ENCODE measurements around the gene DPEP2. TPM values are rescaled to one million over a fixed set of nuclear protein-coding genes. Genes with fewer than 3 reads are reported as not detected.

DPEP2 gene
- total RNA-seq, 1 donor from 2014 or later, result not detected

DNA sequence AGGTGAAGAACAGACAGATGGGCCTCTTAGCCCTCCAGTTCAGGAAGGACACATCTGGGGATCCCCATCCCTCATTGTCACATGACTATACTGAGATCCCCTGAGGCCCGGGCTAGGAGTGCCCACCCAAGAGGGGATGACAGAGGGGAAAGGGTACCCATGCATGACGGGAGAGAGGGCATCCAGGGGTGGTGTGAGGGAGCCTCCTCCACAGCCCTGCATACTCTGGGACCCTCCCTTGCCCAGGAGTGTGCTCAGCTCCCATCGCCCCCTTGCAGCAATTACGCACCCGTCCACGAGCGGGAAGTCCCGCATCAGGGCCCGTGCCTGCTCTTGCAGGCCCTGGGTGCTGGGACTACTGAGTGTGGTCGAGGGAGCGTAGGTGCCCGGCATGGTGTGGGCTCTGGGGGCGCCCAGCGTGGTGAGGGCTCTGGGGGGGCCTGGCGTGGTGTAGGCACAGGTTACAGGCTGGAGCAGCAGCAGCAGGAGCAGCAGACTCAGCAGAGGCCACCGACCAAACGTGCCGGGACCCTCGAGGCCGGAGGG, 6.5 kb downstream of the DPEP2 start:
- DNase-seq (ENCODE audit: low read depth), result no peak
- TF ChIP-seq, protein P1, sequence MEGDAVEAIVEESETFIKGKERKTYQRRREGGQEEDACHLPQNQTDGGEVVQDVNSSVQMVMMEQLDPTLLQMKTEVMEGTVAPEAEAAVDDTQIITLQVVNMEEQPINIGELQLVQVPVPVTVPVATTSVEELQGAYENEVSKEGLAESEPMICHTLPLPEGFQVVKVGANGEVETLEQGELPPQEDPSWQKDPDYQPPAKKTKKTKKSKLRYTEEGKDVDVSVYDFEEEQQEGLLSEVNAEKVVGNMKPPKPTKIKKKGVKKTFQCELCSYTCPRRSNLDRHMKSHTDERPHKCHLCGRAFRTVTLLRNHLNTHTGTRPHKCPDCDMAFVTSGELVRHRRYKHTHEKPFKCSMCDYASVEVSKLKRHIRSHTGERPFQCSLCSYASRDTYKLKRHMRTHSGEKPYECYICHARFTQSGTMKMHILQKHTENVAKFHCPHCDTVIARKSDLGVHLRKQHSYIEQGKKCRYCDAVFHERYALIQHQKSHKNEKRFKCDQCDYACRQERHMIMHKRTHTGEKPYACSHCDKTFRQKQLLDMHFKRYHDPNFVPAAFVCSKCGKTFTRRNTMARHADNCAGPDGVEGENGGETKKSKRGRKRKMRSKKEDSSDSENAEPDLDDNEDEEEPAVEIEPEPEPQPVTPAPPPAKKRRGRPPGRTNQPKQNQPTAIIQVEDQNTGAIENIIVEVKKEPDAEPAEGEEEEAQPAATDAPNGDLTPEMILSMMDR (IDR thresholded peaks at IDR 0.05; ENCODE audit: insufficient read depth, low read length, poor library complexity, severe bottlenecking), result no peak
- Histone ChIP-seq H3K27me3 (ENCODE audit: control insufficient read depth, insufficient read depth, low read length) (peaks cover 3% of the 10 kb centered on the region), H3K36me3 (ENCODE audit: control insufficient read depth, insufficient read depth, low read length) (no peaks in the 10 kb centered on the region), H3K4me3 (ENCODE audit: low read depth, low read length) (no peak overlapping the region)

DNA sequence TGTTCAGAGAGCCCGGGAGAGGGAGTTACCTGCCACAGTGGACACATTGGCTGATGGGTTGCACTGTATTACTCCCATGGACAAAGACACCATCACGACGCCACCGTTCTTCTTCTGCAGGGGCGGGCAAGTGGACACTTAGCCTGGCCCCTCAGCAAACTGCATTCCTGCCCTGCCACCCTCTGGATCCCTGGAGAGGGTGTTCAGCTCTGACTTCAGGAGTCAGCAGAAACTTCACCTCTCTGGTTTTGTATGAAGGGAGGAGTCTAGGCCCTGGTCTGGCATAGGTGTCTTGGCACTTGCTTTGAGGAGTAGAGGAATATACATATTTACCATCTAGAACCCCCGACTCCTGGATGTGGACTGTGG, 9.3 kb downstream of the DPEP2 start:
- Histone ChIP-seq H3K4me3 (ENCODE audit: low read depth, low read length) (no peak overlapping the region), H3K36me3 (ENCODE audit: control insufficient read depth, insufficient read depth, low read length) (no peaks in the 10 kb centered on the region), H3K27me3 (ENCODE audit: control insufficient read depth, insufficient read depth, low read length) (peaks cover 3% of the 10 kb centered on the region)
- no peak for DNase-seq (ENCODE audit: low read depth)
- TF ChIP-seq, protein P1 (IDR thresholded peaks at IDR 0.05; ENCODE audit: insufficient read depth, low read length, poor library complexity, severe bottlenecking), result no peak

DNA sequence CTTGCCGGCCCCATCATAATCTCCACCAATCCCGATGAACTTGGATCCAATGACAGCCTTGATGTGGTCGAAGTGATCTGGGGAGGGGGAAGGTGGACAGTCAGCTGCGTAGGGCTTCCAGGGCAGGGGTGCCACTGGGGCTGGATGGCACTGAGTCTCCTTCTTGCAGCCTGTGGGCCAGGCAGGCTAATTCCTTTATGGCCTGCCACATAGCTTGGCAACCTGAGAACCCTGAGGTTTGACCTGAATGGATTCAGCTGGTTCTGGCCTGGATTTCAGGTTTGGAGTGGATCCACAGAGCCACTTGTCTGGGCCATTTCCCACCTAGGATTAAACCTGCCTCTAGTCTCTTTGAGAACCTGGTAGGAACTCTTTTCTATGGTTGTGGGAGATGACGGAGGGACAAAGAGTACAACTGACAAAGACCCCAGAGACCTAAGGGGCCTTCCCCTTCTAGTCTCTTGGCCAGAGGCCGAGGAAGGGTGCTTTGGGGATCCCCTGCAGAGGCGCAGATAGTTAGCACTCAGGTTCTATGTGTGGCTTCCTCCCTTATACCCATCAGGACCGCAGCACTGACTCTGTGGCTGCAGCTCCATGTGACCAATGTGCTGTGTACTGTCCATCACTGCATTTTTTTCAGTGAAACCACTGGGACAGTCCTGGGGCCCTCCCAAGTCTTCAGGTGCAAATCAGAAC, 9.8 kb downstream of the DPEP2 start:
- Histone ChIP-seq H3K4me3 (ENCODE audit: low read depth, low read length) (no peak overlapping the region), H3K36me3 (ENCODE audit: control insufficient read depth, insufficient read depth, low read length) (no peaks in the 10 kb centered on the region), H3K27me3 (ENCODE audit: control insufficient read depth, insufficient read depth, low read length) (peaks cover 3% of the 10 kb centered on the region)
- TF ChIP-seq, protein P1 (IDR thresholded peaks at IDR 0.05; ENCODE audit: insufficient read depth, low read length, poor library complexity, severe bottlenecking), result no peak
- no peak for DNase-seq (ENCODE audit: low read depth)

DNA sequence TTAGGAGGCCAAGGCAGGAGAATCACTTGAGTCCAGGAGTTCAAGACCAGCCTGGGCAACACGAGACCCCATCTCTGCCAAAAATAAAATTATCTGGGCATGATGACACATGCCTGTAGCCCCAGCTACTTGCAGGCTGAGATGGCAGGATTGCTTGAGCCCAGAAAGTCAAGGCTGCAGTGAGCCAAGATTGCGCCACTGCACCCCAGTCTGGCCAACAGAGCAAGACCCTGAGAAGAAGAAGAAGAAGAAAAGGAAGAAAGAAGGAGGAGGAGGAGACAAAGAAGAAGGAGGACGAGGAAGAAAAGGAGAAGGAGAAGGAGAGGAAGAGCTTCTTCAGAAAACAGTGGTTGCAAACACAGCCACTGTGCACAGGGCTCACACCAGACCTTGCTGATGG, 10.6 kb downstream of the DPEP2 start:
- TF ChIP-seq, protein P1 (IDR thresholded peaks at IDR 0.05; ENCODE audit: insufficient read depth, low read length, poor library complexity, severe bottlenecking), result no peak

DNA sequence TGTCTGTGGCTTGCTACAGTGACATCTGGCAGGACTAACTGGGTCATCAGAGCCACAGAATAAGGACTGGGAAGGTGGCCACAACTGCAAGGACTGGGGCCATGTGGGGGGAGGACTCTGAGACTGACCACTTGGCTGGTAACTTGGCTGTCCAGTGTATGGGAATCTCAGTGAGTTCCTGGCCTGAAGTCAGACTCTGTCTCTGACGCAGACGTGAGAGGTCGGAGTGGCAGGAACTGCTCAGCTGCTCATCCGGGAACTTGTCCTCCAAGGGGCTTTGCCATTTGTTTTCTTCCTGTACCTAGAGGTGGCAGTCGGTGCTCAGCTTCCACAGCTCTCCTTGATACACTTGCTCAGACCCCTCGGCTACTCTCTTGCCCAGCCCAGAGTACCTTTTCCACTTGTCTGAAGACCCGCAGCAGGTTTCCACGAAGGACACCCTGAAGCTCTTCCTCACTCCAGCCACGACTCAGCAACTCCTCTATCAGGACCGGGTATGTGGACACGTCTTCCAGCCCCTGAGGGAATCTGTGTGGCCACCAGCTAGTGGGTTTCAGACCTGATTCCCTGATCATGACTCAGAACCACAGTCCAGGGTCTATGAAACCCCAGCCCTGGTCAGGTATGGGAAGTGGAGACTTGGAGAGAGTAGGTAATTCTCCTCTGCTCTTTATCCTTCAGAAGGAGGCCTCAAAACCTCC, 11.7 kb downstream of the DPEP2 start:
- no peak overlapping the region for H3K4me3 ChIP-seq (ENCODE audit: low read depth, low read length)
- no peak for DNase-seq (ENCODE audit: low read depth)
- no peaks in the 10 kb centered on the region for H3K27me3 ChIP-seq (ENCODE audit: control insufficient read depth, insufficient read depth, low read length)
- H3K36me3 ChIP-seq (ENCODE audit: control insufficient read depth, insufficient read depth, low read length), result no peaks in the 10 kb centered on the region
- TF ChIP-seq, protein P1 (IDR thresholded peaks at IDR 0.05; ENCODE audit: insufficient read depth, low read length, poor library complexity, severe bottlenecking), result no peak

More for the DNA sequence above, 10.6 kb downstream of the DPEP2 start:
- Histone ChIP-seq H3K27me3 (ENCODE audit: control insufficient read depth, insufficient read depth, low read length) (peaks cover 3% of the 10 kb centered on the region), H3K36me3 (ENCODE audit: control insufficient read depth, insufficient read depth, low read length) (no peaks in the 10 kb centered on the region), H3K4me3 (ENCODE audit: low read depth, low read length) (no peak overlapping the region)
- DNase-seq (ENCODE audit: low read depth), result no peak

Measured in kidney epithelial cell (primary cell).